ENCODE measurements around the gene SPEM3.
"Not testable (repeated sequence)": the region's sequence is repeated elsewhere in the genome, so short reads cannot be mapped to it uniquely, and the experiment has no call there.

DNA sequence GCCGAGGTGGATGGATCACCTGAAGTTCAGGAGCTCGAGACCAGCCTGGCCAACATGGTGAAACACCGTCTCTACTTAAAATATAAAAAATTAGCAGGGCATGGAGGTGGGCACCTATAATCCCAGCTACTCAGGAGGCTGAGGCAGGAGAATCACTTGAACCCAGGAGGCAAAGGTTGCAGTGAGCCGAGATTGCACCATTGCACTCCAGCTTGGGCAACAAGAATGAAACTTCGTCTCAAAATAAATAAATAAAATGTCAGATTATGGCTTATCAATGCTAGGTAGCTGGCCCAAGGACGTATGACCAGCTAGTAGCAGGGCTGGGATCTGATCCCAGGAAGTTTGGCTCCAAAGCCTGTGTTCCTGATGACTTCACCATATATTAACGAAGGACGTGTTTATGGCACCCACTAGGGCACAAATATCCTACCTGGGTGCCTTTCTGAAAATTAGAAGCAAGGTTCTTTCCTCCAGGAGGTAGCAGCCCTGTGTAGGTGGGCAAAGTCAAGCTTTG lies 41.9 kb downstream of the SPEM3 start:
- not testable (repeated sequence) for TF ChIP-seq CTCF (IDR thresholded peaks at IDR 0.05); FOSL2 (IDR thresholded peaks at IDR 0.05); FOSL2 (CRISPR knock-in tag; IDR thresholded peaks at IDR 0.05); ZSCAN20 (CRISPR knock-in tag; IDR thresholded peaks at IDR 0.05); POLR2A (IDR thresholded peaks at IDR 0.05; ENCODE audit: low read length); RCOR1 (IDR thresholded peaks at IDR 0.05; ENCODE audit: low read depth, low read length); JUNB (IDR thresholded peaks at IDR 0.05); SREBF2 (IDR thresholded peaks at IDR 0.05); EP300 (IDR thresholded peaks at IDR 0.05); BHLHE40 (IDR thresholded peaks at IDR 0.05; ENCODE audit: low read depth, low read length); CEBPB (IDR thresholded peaks at IDR 0.05); USF2 (IDR thresholded peaks at IDR 0.05)
- TF ChIP-seq, protein P1, sequence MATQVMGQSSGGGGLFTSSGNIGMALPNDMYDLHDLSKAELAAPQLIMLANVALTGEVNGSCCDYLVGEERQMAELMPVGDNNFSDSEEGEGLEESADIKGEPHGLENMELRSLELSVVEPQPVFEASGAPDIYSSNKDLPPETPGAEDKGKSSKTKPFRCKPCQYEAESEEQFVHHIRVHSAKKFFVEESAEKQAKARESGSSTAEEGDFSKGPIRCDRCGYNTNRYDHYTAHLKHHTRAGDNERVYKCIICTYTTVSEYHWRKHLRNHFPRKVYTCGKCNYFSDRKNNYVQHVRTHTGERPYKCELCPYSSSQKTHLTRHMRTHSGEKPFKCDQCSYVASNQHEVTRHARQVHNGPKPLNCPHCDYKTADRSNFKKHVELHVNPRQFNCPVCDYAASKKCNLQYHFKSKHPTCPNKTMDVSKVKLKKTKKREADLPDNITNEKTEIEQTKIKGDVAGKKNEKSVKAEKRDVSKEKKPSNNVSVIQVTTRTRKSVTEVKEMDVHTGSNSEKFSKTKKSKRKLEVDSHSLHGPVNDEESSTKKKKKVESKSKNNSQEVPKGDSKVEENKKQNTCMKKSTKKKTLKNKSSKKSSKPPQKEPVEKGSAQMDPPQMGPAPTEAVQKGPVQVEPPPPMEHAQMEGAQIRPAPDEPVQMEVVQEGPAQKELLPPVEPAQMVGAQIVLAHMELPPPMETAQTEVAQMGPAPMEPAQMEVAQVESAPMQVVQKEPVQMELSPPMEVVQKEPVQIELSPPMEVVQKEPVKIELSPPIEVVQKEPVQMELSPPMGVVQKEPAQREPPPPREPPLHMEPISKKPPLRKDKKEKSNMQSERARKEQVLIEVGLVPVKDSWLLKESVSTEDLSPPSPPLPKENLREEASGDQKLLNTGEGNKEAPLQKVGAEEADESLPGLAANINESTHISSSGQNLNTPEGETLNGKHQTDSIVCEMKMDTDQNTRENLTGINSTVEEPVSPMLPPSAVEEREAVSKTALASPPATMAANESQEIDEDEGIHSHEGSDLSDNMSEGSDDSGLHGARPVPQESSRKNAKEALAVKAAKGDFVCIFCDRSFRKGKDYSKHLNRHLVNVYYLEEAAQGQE (IDR thresholded peaks at IDR 0.05), result not testable (repeated sequence)

Measured in A549 (cell line).